Spleen (tissue), 7 donors: ENCODE measurements around the gene ERVMER34-1.

ENCODE experiments used
- CTCF ChIP-seq, 11 experiments: fragments of 200-600 bp in 7 of 11; fragments of 450-650 bp in 4 of 11; sonication (generic) in 4 of 11; IDR thresholded peaks in 8 of 11; conservative IDR thresholded peaks in 3 of 11; 1 replicate in 7 of 11; 2 replicates in 4 of 11; pipeline versions ENCODE4 v1.4.0 to v1.8.0; 2016 to 2021; ENCODE audit warnings: antibody characterized with exemption in 11 of 11, inconsistent platforms in 4 of 11, mild to moderate bottlenecking in 1 of 11
- POLR2A ChIP-seq, 3 donors: fragments of 450-650 bp; IDR thresholded peaks; one replicate each; pipeline ENCODE4 v1.5.1; 2017; ENCODE audit warnings: antibody characterized with exemption in 3 of 3, mild to moderate bottlenecking in 1 of 3
- donor health status: DM: no; HTN: no; CAD: no; lungs with moderate emphysema.
- donor health status: DM: no; HTN: no; CAD: no.
- donor health status: DM: no; HTN: no; CAD: no.

GRCh38 chr4:52752936-52753335, 1.7 kb upstream of the ERVMER34-1 start:
- TF ChIP-seq CTCF (IDR thresholded peaks at IDR 0.05 in 8 of 11, conservative IDR thresholded peaks at IDR 0.05 in 3 of 11) (no peak), POLR2A (IDR thresholded peaks at IDR 0.05) (no peak)
